Thyroid gland (tissue), 4 donors: ENCODE results near the gene PLCB3. TPM values are rescaled to one million over a fixed set of nuclear protein-coding genes. Genes with fewer than 3 reads are reported as not detected.
"Not testable (repeated sequence)": the region's sequence is repeated elsewhere in the genome, so short reads cannot be mapped to it uniquely, and the experiment has no call there.

Experiments used
- DNase-seq, 2 donors: peaks; one replicate each; pipeline ENCODE4 v3.0.0-alpha.2; 2019
- H3K27ac ChIP-seq, 3 donors: fragments of 200-600 bp; sonication (generic); 1 replicate in 2 of 3; 2 replicates in 1 of 3; pipeline ENCODE4 v1.5.1; 2016 to 2019; ENCODE audit warnings: mild to moderate bottlenecking in 1 of 3, moderate library complexity in 1 of 3
- H3K27me3 ChIP-seq: fragments of 200-600 bp; sonication (generic); one replicate; pipeline ENCODE4 v1.5.1; 2019
- H3K36me3 ChIP-seq, 2 donors: fragments of 200-600 bp; sonication (generic); one replicate each; pipeline ENCODE4 v1.5.1; 2016 to 2019
- H3K4me1 ChIP-seq, 2 donors: fragments of 200-600 bp; sonication (generic); one replicate each; pipeline ENCODE4 v1.5.1; 2017 to 2019
- H3K4me3 ChIP-seq, 3 donors: fragments of 200-600 bp; sonication (generic); replicated peaks in 1 of 3; 1 replicate in 2 of 3; 2 replicates in 1 of 3; pipeline ENCODE4 v1.5.1; 2016; ENCODE audit warnings: mild to moderate bottlenecking in 1 of 3
- H3K9me3 ChIP-seq: fragments of 200-600 bp; sonication (generic); one replicate; pipeline ENCODE4 v1.5.1; 2017
- CTCF ChIP-seq, 6 experiments: fragments of 200-600 bp in 3 of 6; fragments of 450-650 bp in 3 of 6; sonication (generic) in 3 of 6; IDR thresholded peaks; one replicate each; pipeline ENCODE4 v1.5.1; 2016 to 2019; ENCODE audit warnings: antibody characterized with exemption in 6 of 6, mild to moderate bottlenecking in 2 of 6, inconsistent platforms in 1 of 6, moderate library complexity in 1 of 6
- POLR2A ChIP-seq, 2 donors: fragments of 450-650 bp; IDR thresholded peaks; one replicate each; pipeline ENCODE4 v1.6.1; 2017; ENCODE audit warnings: antibody characterized with exemption in 2 of 2, mild to moderate bottlenecking in 2 of 2, moderate library complexity in 1 of 2
- WGBS, 2 donors: methylation state at CpG; one replicate each; pipeline ENCODE4 v1.1.5; 2017; 5-methylcytosine and 5-hydroxymethylcytosine counted together
- intact Hi-C: fragments of 100-400 bp; cut with DNase I; formaldehyde crosslinking; loops from one replicate; pipeline ENCODE4 v1.15.1; 2023
- total RNA-seq, 4 donors: library from RNA; depleted of rRNA; stranded (reverse); fragments of >200 nt; gene quantifications; one replicate each; pipeline ENCODE4 v1.2.3, GENCODE V29; 2016

PLCB3 gene
- total RNA-seq, 4 donors from 2014 or later, result 18.8 to 39.2 (median 23.5) TPM

GRCh38 chr11:64243236-64243854 lies 8.0 kb upstream of the PLCB3 start:
- Histone ChIP-seq H3K9me3 (no peaks in the 10 kb centered on the region), H3K36me3 (peaks cover 0 to under 1% of the 10 kb centered on the region in 2 donors), H3K4me3 (no peak overlapping the region), H3K27me3 (no peaks in the 10 kb centered on the region), H3K4me1 (peaks cover 36 to 37% of the 10 kb centered on the region in 2 donors), H3K27ac (peak overlapping the region in 2 of 3 donors; percentile 78 to 99)
- WGBS, 2 donors, result 85 to 88% methylated on average over 8 of the region's 8 CpGs
- intact Hi-C loops, result no loop called here
- no peak for TF ChIP-seq CTCF (IDR thresholded peaks at IDR 0.05)
- no peak for TF ChIP-seq POLR2A (IDR thresholded peaks at IDR 0.05)
- no peak for DNase-seq

GRCh38 chr11:64244107-64244506 lies 7.2 kb upstream of the PLCB3 start:
- intact Hi-C loops, result no loop called here
- no peak for DNase-seq
- no peaks in the 10 kb centered on the region for H3K9me3 ChIP-seq
- H3K4me1 ChIP-seq, result peaks cover 36 to 37% of the 10 kb centered on the region in 2 donors
- no peak for TF ChIP-seq POLR2A (IDR thresholded peaks at IDR 0.05)
- no peak for TF ChIP-seq CTCF (IDR thresholded peaks at IDR 0.05)
- no peaks in the 10 kb centered on the region for H3K27me3 ChIP-seq
- 67 to 73% methylated on average over 5 of the region's 5 CpGs for WGBS, 2 donors
- H3K36me3 ChIP-seq, result no peaks in the 10 kb centered on the region
- no peak overlapping the region for H3K4me3 ChIP-seq
- no peak overlapping the region for H3K27ac ChIP-seq

GRCh38 chr11:64244966-64245365 lies 6.4 kb upstream of the PLCB3 start:
- intact Hi-C loops, result no loop called here

GRCh38 chr11:64245401-64245796 lies 5.9 kb upstream of the PLCB3 start:
- no peaks in the 10 kb centered on the region for H3K36me3 ChIP-seq
- H3K9me3 ChIP-seq, result no peaks in the 10 kb centered on the region
- WGBS, 2 donors, result 28% methylated on average over 2 of the region's 6 CpGs; no CpG with 5 or more reads in 1 of the 2 donors
- peaks cover 29 to 31% of the 10 kb centered on the region in 2 donors for H3K4me1 ChIP-seq
- intact Hi-C loops, result no loop called here
- no peak for TF ChIP-seq POLR2A (IDR thresholded peaks at IDR 0.05)
- no peak for TF ChIP-seq CTCF (IDR thresholded peaks at IDR 0.05)
- H3K27me3 ChIP-seq, result no peaks in the 10 kb centered on the region
- peak; percentile 61 to 65 for DNase-seq
- H3K27ac ChIP-seq, result peak overlapping the region; percentile 53 to 84 (median 65)
- H3K4me3 ChIP-seq, result peak overlapping the region in 2 of 3 donors; percentile 55 to 66

More at GRCh38 chr11:64244966-64245365, 6.4 kb upstream of the PLCB3 start:
- Histone ChIP-seq H3K9me3 (no peaks in the 10 kb centered on the region), H3K4me1 (peaks cover 33% of the 10 kb centered on the region in 2 donors), H3K4me3 (peak overlapping the region in 1 of 3 donors; percentile 55), H3K27ac (peak overlapping the region in 2 of 3 donors; percentile 65 to 84), H3K36me3 (no peaks in the 10 kb centered on the region), H3K27me3 (no peaks in the 10 kb centered on the region)
- 62 to 64% methylated on average over 5 to 6 of the region's 6 CpGs for WGBS, 2 donors
- TF ChIP-seq CTCF (IDR thresholded peaks at IDR 0.05) (no peak), POLR2A (IDR thresholded peaks at IDR 0.05) (no peak)
- no peak for DNase-seq

GRCh38 chr11:64245797-64246620 lies 5.3 kb upstream of the PLCB3 start:
- H3K27ac ChIP-seq, result peak overlapping the region; percentile 53 to 84 (median 65)
- peaks cover 34 to 35% of the 10 kb centered on the region in 2 donors for H3K4me1 ChIP-seq
- H3K4me3 ChIP-seq, result peak overlapping the region; percentile 3 to 66 (median 55)
- intact Hi-C loops, result no loop called here
- no peaks in the 10 kb centered on the region for H3K27me3 ChIP-seq
- 1 to 2% methylated on average over 19 to 28 of the region's 46 CpGs for WGBS, 2 donors
- H3K9me3 ChIP-seq, result no peaks in the 10 kb centered on the region
- TF ChIP-seq CTCF (IDR thresholded peaks at IDR 0.05) (no peak), POLR2A (IDR thresholded peaks at IDR 0.05) (peak in 1 of 2 donors; percentile 14)
- peak; percentile 74 to 81 for DNase-seq
- H3K36me3 ChIP-seq, result no peaks in the 10 kb centered on the region

- H3K9me3 ChIP-seq, intact Hi-C loops, H3K36me3 ChIP-seq, H3K27me3 ChIP-seq, DNase-seq: not testable (repeated sequence)
- H3K27ac ChIP-seq, result peak overlapping the region in 1 of 3 donors; percentile 84
- no CpG with 5 or more reads among the region's 43 CpGs for WGBS, 2 donors
- H3K4me1 ChIP-seq, result peaks cover 35 to 36% of the 10 kb centered on the region in 2 donors
- peak overlapping the region in 1 of 3 donors; percentile 55 for H3K4me3 ChIP-seq
Observed at GRCh38 chr11:64246621-64246870, 4.8 kb upstream of the PLCB3 start.
